H1 (cell line): Measurements from ENCODE around the gene CD164. TPM values are rescaled to one million over a fixed set of nuclear protein-coding genes. Genes with fewer than 3 reads are reported as not detected.

Experiments
- CTCF ChIA-PET: fragments of 300-600 bp; sonication (Branson Sonifier 250); formaldehyde crosslinking; loops from one replicate; lab custom pipeline; 2021; ENCODE audit not compliant: partially characterized antibody; lab: Charles Lee
- POLR2A ChIA-PET: fragments of 300-600 bp; sonication (Branson Sonifier 250); formaldehyde crosslinking; loops from one replicate; lab custom pipeline; 2021; ENCODE audit warnings: inconsistent platforms; ENCODE audit not compliant: partially characterized antibody; lab: Charles Lee
- DNase-seq, 2 experiments: peaks; one replicate each; pipeline versions ENCODE4 v3.0.0 to v3.0.0-alpha.2; 2010 to 2022; ENCODE audit warnings: low spot score in 2 of 2, low read depth in 1 of 2, mixed read lengths in 1 of 2
- FAIRE-seq: peaks from 2 replicates; lab custom pipeline; 2011; peaks lifted over from hg19 to GRCh38; lab: Jason Lieb, UNC
- H2AFZ ChIP-seq: 2 replicates; pipeline ENCODE4 v1.8.1; 2012; ENCODE audit warnings: low read length, inconsistent platforms
- H2AK5ac ChIP-seq: 2 replicates; pipeline ENCODE4 v1.6.1; 2013; ENCODE audit warnings: low read depth, low read length
- H2BK120ac ChIP-seq: replicated peaks from 2 replicates; pipeline ENCODE3; 2013; ENCODE audit warnings: low read depth, low read length, inconsistent platforms
- H2BK12ac ChIP-seq: 2 replicates; pipeline ENCODE4 v1.6.1; 2013; ENCODE audit warnings: low read depth, low read length
- H2BK15ac ChIP-seq: 2 replicates; pipeline ENCODE4 v1.6.1; 2013; ENCODE audit warnings: low read length
- H2BK20ac ChIP-seq: 2 replicates; pipeline ENCODE4 v1.6.1; 2013; ENCODE audit warnings: low read length
- H2BK5ac ChIP-seq: 2 replicates; pipeline ENCODE4 v1.6.1; 2013; ENCODE audit warnings: low read depth, low read length
- H3K14ac ChIP-seq: 2 replicates; pipeline ENCODE4 v1.6.1; 2013; ENCODE audit warnings: inconsistent platforms; ENCODE audit not compliant: insufficient read length
- H3K18ac ChIP-seq: 2 replicates; pipeline ENCODE4 v1.6.1; 2013; ENCODE audit warnings: low read length; ENCODE audit errors: extremely low read depth
- H3K23ac ChIP-seq: 2 replicates; pipeline ENCODE4 v1.6.1; 2013; ENCODE audit warnings: inconsistent platforms; ENCODE audit not compliant: insufficient read length
- H3K23me2 ChIP-seq: 2 replicates; pipeline ENCODE4 v1.6.1; 2013; ENCODE audit warnings: low read depth, low read length
- H3K27ac ChIP-seq: 2 replicates; pipeline ENCODE4 v1.6.1; 2011; ENCODE audit warnings: low read depth, low read length, inconsistent platforms
- H3K27me3 ChIP-seq, 4 experiments: replicated peaks in 1 of 4; 1 replicate in 1 of 4; 2 replicates in 3 of 4; pipeline versions ENCODE4 v1.6.1 to v1.8.1; 2011 to 2013; ENCODE audit warnings: low read length in 3 of 4, mild to moderate bottlenecking in 3 of 4, inconsistent platforms in 2 of 4, mixed read lengths in 2 of 4, moderate library complexity in 1 of 4; ENCODE audit not compliant: control insufficient read depth in 3 of 4, insufficient read depth in 3 of 4; ENCODE audit errors: extremely low read depth in 1 of 4
- H3K36me3 ChIP-seq, 4 experiments: 2 replicates each; pipeline versions ENCODE4 v1.6.1 to v1.8.1; 2011 to 2013; ENCODE audit warnings: mild to moderate bottlenecking in 4 of 4, low read length in 3 of 4, moderate library complexity in 2 of 4, control low read depth in 1 of 4, inconsistent platforms in 1 of 4; ENCODE audit not compliant: insufficient read depth in 4 of 4, control insufficient read depth in 2 of 4
- H3K4ac ChIP-seq: replicated peaks from 2 replicates; pipeline ENCODE3; 2013; ENCODE audit warnings: low read length, low read depth, mixed read lengths, inconsistent platforms; ENCODE audit not compliant: insufficient read length
- H3K4me1 ChIP-seq, 4 experiments: replicated peaks in 1 of 4; 1 replicate in 1 of 4; 2 replicates in 3 of 4; pipeline versions ENCODE4 v1.6.1 to v1.8.1; 2011 to 2013; ENCODE audit warnings: low read length in 3 of 4, inconsistent platforms in 2 of 4, mixed read lengths in 1 of 4; ENCODE audit not compliant: insufficient read depth in 4 of 4, control insufficient read depth in 3 of 4
- H3K4me2 ChIP-seq, 2 experiments: 2 replicates each; pipeline versions ENCODE4 v1.6.1 to v1.8.1; 2011 to 2013; ENCODE audit warnings: low read depth in 2 of 2, low read length in 2 of 2, control low read depth in 1 of 2, inconsistent platforms in 1 of 2, mild to moderate bottlenecking in 1 of 2; ENCODE audit not compliant: insufficient read depth in 1 of 2
- H3K4me3 ChIP-seq, 4 experiments: fragments of 200-600, 300-600 bp in 1 of 4; sonication (generic), shearing (Covaris generic), sonication (Bioruptor Twin) in 1 of 4; 2 replicates each; pipeline versions ENCODE4 v1.5.1 to v1.8.1; 2011 to 2016; ENCODE audit warnings: low read length in 4 of 4, low read depth in 3 of 4, control low read depth in 2 of 4, inconsistent platforms in 2 of 4, mild to moderate bottlenecking in 2 of 4, mixed read lengths in 1 of 4, moderate library complexity in 1 of 4; ENCODE audit not compliant: insufficient read depth in 2 of 4; ENCODE audit errors: extremely low read depth in 1 of 4
- H3K56ac ChIP-seq: replicated peaks from 2 replicates; pipeline ENCODE3; 2013; ENCODE audit warnings: low read depth, mild to moderate bottlenecking, mixed read lengths, low read length, inconsistent platforms; ENCODE audit not compliant: insufficient read length
- H3K79me1 ChIP-seq: 2 replicates; pipeline ENCODE4 v1.6.1; 2013; ENCODE audit warnings: low read depth, low read length, control low read depth
- H3K79me2 ChIP-seq, 2 experiments: 2 replicates each; pipeline versions ENCODE4 v1.6.1 to v1.8.1; 2012 to 2013; ENCODE audit warnings: low read length in 2 of 2, mild to moderate bottlenecking in 2 of 2, inconsistent platforms in 1 of 2; ENCODE audit not compliant: insufficient read depth in 2 of 2, control insufficient read depth in 1 of 2
- H3K9ac ChIP-seq, 4 experiments: replicated peaks in 1 of 4; 1 replicate in 1 of 4; 2 replicates in 3 of 4; pipeline versions ENCODE4 v1.6.1 to v1.8.1; 2011 to 2013; ENCODE audit warnings: low read depth in 3 of 4, low read length in 3 of 4, control low read depth in 2 of 4, mild to moderate bottlenecking in 2 of 4, moderate library complexity in 2 of 4, inconsistent platforms in 1 of 4; ENCODE audit errors: extremely low read depth in 1 of 4
- H3K9me3 ChIP-seq, 2 experiments: 2 replicates each; pipeline versions ENCODE4 v1.6.1 to v1.8.1; 2012 to 2013; ENCODE audit warnings: mild to moderate bottlenecking in 2 of 2, moderate library complexity in 2 of 2, control low read depth in 1 of 2, inconsistent platforms in 1 of 2, low read depth in 1 of 2, low read length in 1 of 2, mixed read lengths in 1 of 2; ENCODE audit not compliant: insufficient read depth in 2 of 2
- H4K20me1 ChIP-seq, 2 experiments: replicated peaks in 1 of 2; 2 replicates each; pipeline versions ENCODE3 to v1.8.1; 2011 to 2013; ENCODE audit warnings: inconsistent platforms in 2 of 2, low read length in 2 of 2, mild to moderate bottlenecking in 1 of 2; ENCODE audit not compliant: insufficient read depth in 2 of 2, control insufficient read depth in 1 of 2
- H4K5ac ChIP-seq: 2 replicates; pipeline ENCODE4 v1.6.1; 2013; ENCODE audit warnings: low read length, low read depth, mixed read lengths, inconsistent platforms; ENCODE audit not compliant: insufficient read length
- H4K8ac ChIP-seq: 2 replicates; pipeline ENCODE4 v1.8.0; 2013; ENCODE audit warnings: mild to moderate bottlenecking, moderate library complexity, low read length, inconsistent platforms; ENCODE audit not compliant: insufficient read depth; ENCODE audit errors: extremely low read depth
- H4K91ac ChIP-seq: replicated peaks from 2 replicates; pipeline ENCODE3; 2013; ENCODE audit warnings: low read length, mixed read lengths, inconsistent platforms; ENCODE audit not compliant: insufficient read length
- CBX8 ChIP-seq: fragments of 300-800, 300-1000 bp; sonication (generic); IDR thresholded peaks from 2 replicates; pipeline ENCODE4 v1.7.1; 2016; ENCODE audit warnings: low read depth, low read length, borderline replicate concordance
- GABPA ChIP-seq: IDR thresholded peaks from 2 replicates; pipeline ENCODE4 v1.6.1; 2011; ENCODE audit warnings: mild to moderate bottlenecking, low read length, moderate library complexity, borderline replicate concordance; ENCODE audit not compliant: insufficient read depth
- GTF2F1 ChIP-seq: IDR thresholded peaks from 2 replicates; pipeline ENCODE4 v1.6.1; 2012; ENCODE audit warnings: low read depth, low read length, improper control_type of control experiment, borderline replicate concordance
- MAFK ChIP-seq: IDR thresholded peaks from 2 replicates; pipeline ENCODE4 v1.6.1; 2012; ENCODE audit warnings: low read depth, mild to moderate bottlenecking, improper control_type of control experiment, low read length
- RAD21 ChIP-seq, 2 experiments: IDR thresholded peaks in 1 of 2; conservative IDR thresholded peaks in 1 of 2; 2 replicates each; pipeline ENCODE4 v1.6.1; 2011; ENCODE audit warnings: low read depth in 2 of 2, low read length in 2 of 2, improper control_type of control experiment in 1 of 2, inconsistent platforms in 1 of 2, mild to moderate bottlenecking in 1 of 2, moderate library complexity in 1 of 2
- TBP ChIP-seq: IDR thresholded peaks from 2 replicates; pipeline ENCODE4 v1.6.1; 2011; ENCODE audit warnings: low read depth, low read length, improper control_type of control experiment
- WGBS, 2 experiments: shearing (Covaris generic) in 1 of 2; methylation state at CpG; one replicate each; pipeline versions ENCODE4 v1.1.6 to v1.1.7; 2013 to 2015; ENCODE audit warnings: low lambda C conversion rate in 2 of 2, mixed read lengths in 2 of 2, inconsistent platforms in 1 of 2, low coverage in 1 of 2, missing lambda C conversion rate in 1 of 2; ENCODE audit not compliant: insufficient replicate concordance in 2 of 2, insufficient coverage in 1 of 2, insufficient read length in 1 of 2; ENCODE audit errors: extremely low coverage in 1 of 2, missing lambda C conversion rate in 1 of 2; 5-methylcytosine and 5-hydroxymethylcytosine counted together
- polyA plus RNA-seq, 7 experiments: library from polyadenylated mRNA; depleted of rRNA in 3 of 7; stranded (reverse) in 5 of 7; unstranded in 2 of 7; fragments of >200 nt in 5 of 7; fragments of 200-250 nt in 2 of 7; gene quantifications; 1 replicate in 5 of 7; 2 replicates in 1 of 7; 4 replicates in 1 of 7; pipeline versions ENCODE4 v1.2.1 to v1.2.3, GENCODE V29; 2011 to 2013; ENCODE audit warnings: missing spikeins in 2 of 7, mixed read lengths in 2 of 7
- total RNA-seq: library from RNA; stranded (reverse); fragmentation: NEBNext Ultra II Directional; extraction: Animal tissue kit (Norgen Biotek cat#: 25700); gene quantifications from 2 replicates; pipeline ENCODE4 v1.2.1, GENCODE V29; 2021

CD164 gene
- total and polyA plus RNA-seq, 2 of the 8 experiments (the other 6 are each of a cell fraction or from before 2014, with no cell fraction given), result 69.3 to 94.3 TPM

GRCh38 chr6:109349419-109349987 is 32.8 kb downstream of the CD164 start:
- Histone ChIP-seq H4K91ac (no peak overlapping the region), H3K4me3 (no peak overlapping the region), H3K14ac (no peak overlapping the region), H3K23me2 (no peaks in the 10 kb centered on the region), H3K4me2 (no peak overlapping the region), H2BK120ac (no peak overlapping the region), H4K5ac (no peak overlapping the region), H3K23ac (no peak overlapping the region), H2BK5ac (no peak overlapping the region), H3K79me1 (no peaks in the 10 kb centered on the region), H3K9me3 (no peaks in the 10 kb centered on the region), H3K4ac (no peak overlapping the region), H3K27me3 (no peaks in the 10 kb centered on the region), H4K8ac (no peak overlapping the region), H3K36me3 (no peaks in the 10 kb centered on the region), H2BK20ac (no peak overlapping the region), H2AFZ (no peak overlapping the region), H2BK15ac (no peak overlapping the region), H3K18ac (no peak overlapping the region), H3K4me1 (no peaks in the 10 kb centered on the region), H3K9ac (no peak overlapping the region), H3K79me2 (no peaks in the 10 kb centered on the region), H3K27ac (no peak overlapping the region), H2BK12ac (no peak overlapping the region), H2AK5ac (no peak overlapping the region), H3K56ac (no peak overlapping the region), H4K20me1 (no peaks in the 10 kb centered on the region)
- TF ChIP-seq GABPA, result no peak
- no peak for TF ChIP-seq RAD21 (IDR thresholded peaks at IDR 0.05 in 1 of 2, conservative IDR thresholded peaks at IDR 0.05 in 1 of 2; ENCODE audit: low read depth in 2 of 2, low read length in 2 of 2)
- no peak for TF ChIP-seq CBX8
- TF ChIP-seq GTF2F1, result no peak
- no peak for TF ChIP-seq TBP
- TF ChIP-seq MAFK, result no peak
- 88% methylated on average over 3 of the region's 3 CpGs; no CpG with 5 or more reads in 1 of the 2 experiments for WGBS, 2 experiments
- CTCF ChIA-PET, result interaction anchor here (0.7 to 1.3 kb wide), 5 partner anchors 25 to 39 kb away, joined by 3 read pairs; no protein-coding TSS in a partner anchor
- FAIRE-seq (no peak), DNase-seq (peak in 1 of 2 experiments; percentile 28)
- POLR2A ChIA-PET, result interaction anchor here (1.0 to 3.1 kb wide), 3 partner anchors 13 to 98 kb away, joined by 3 to 12 read pairs (median 4); no protein-coding TSS in a partner anchor
